Tibial artery (tissue), 4 donors: ENCODE measurements around the gene SCGB3A2.

Source experiments
- DNase-seq, 2 donors: peaks; one replicate each; pipeline ENCODE4 v3.0.0-alpha.2; 2019
- H3K27ac ChIP-seq, 2 donors: fragments of 200-600 bp; sonication (generic) in 1 of 2; 1 replicate in 1 of 2; 2 replicates in 1 of 2; pipeline ENCODE4 v1.5.1; 2018 to 2019; ENCODE audit warnings: mild to moderate bottlenecking in 1 of 2
- H3K27me3 ChIP-seq, 2 donors: fragments of 200-600 bp; sonication (generic) in 1 of 2; one replicate each; pipeline versions ENCODE4 v1.5.1 to v1.6.0; 2016 to 2019
- H3K36me3 ChIP-seq, 3 donors: fragments of 200-600 bp; sonication (generic) in 2 of 3; one replicate each; pipeline ENCODE4 v1.5.1; 2016 to 2019; ENCODE audit warnings: mild to moderate bottlenecking in 2 of 3
- H3K4me1 ChIP-seq, 4 donors: fragments of 200-600 bp; sonication (generic) in 2 of 4; 1 replicate in 3 of 4; 2 replicates in 1 of 4; pipeline ENCODE4 v1.5.1; 2016 to 2019
- H3K4me3 ChIP-seq, 2 donors: fragments of 200-600 bp; sonication (generic) in 1 of 2; 1 replicate in 1 of 2; 2 replicates in 1 of 2; pipeline ENCODE4 v1.5.1; 2018 to 2019; ENCODE audit warnings: mild to moderate bottlenecking in 2 of 2
- H3K9me3 ChIP-seq, 3 donors: fragments of 200-600 bp; sonication (generic) in 1 of 3; one replicate each; pipeline ENCODE4 v1.5.1; 2016 to 2019
- CTCF ChIP-seq, 2 experiments: fragments of 200-600 bp in 1 of 2; fragments of 450-650 bp in 1 of 2; IDR thresholded peaks; one replicate each; pipeline ENCODE4 v1.5.1; 2017 to 2019; ENCODE audit warnings: antibody characterized with exemption in 2 of 2, mild to moderate bottlenecking in 1 of 2, moderate library complexity in 1 of 2
- intact Hi-C: fragments of 100-400 bp; cut with DNase I; formaldehyde crosslinking; loops from one replicate; pipeline ENCODE4 v1.15.0; 2023; ENCODE audit warnings: low total_unique reads

Gene SCGB3A2

GRCh38 chr5:147920420-147921030, 42.0 kb downstream of the SCGB3A2 start:
- no peaks in the 10 kb centered on the region for H3K36me3 ChIP-seq
- intact Hi-C loops = no loop called here
- H3K4me3 ChIP-seq = no peak overlapping the region
- no peaks in the 10 kb centered on the region for H3K9me3 ChIP-seq
- H3K27ac ChIP-seq = no peak overlapping the region
- H3K4me1 ChIP-seq = no peaks in the 10 kb centered on the region
- no peaks in the 10 kb centered on the region for H3K27me3 ChIP-seq
- no peak for TF ChIP-seq CTCF (IDR thresholded peaks at IDR 0.05)
- no peak for DNase-seq

GRCh38 chr5:147921136-147921535, 42.6 kb downstream of the SCGB3A2 start:
- Histone ChIP-seq H3K27ac (no peak overlapping the region), H3K36me3 (no peaks in the 10 kb centered on the region), H3K27me3 (no peaks in the 10 kb centered on the region), H3K4me1 (no peaks in the 10 kb centered on the region), H3K4me3 (no peak overlapping the region), H3K9me3 (no peaks in the 10 kb centered on the region)
- TF ChIP-seq CTCF (IDR thresholded peaks at IDR 0.05) = no peak
- intact Hi-C loops = no loop called here
- no peak for DNase-seq

- TF ChIP-seq CTCF (IDR thresholded peaks at IDR 0.05) = no peak
- intact Hi-C loops = no loop called here
- no peaks in the 10 kb centered on the region for H3K9me3 ChIP-seq
Observed at GRCh38 chr5:147925020-147925419, 46.5 kb downstream of the SCGB3A2 start.

GRCh38 chr5:147927901-147928300, 49.4 kb downstream of the SCGB3A2 start:
- H3K36me3 ChIP-seq = no peaks in the 10 kb centered on the region
- H3K4me1 ChIP-seq = peaks cover 0 to 23% (median 0%) of the 10 kb centered on the region in 4 donors
- TF ChIP-seq CTCF (IDR thresholded peaks at IDR 0.05) = no peak
- H3K27ac ChIP-seq = no peak overlapping the region
- no peaks in the 10 kb centered on the region for H3K27me3 ChIP-seq
- intact Hi-C loops = no loop called here
- no peak for DNase-seq
- no peaks in the 10 kb centered on the region for H3K9me3 ChIP-seq
- H3K4me3 ChIP-seq = no peak overlapping the region

More at GRCh38 chr5:147925020-147925419, 46.5 kb downstream of the SCGB3A2 start:
- Histone ChIP-seq H3K27me3 (no peaks in the 10 kb centered on the region), H3K27ac (no peak overlapping the region), H3K4me3 (no peak overlapping the region), H3K4me1 (peaks cover 0 to 14% (median 0%) of the 10 kb centered on the region in 4 donors), H3K36me3 (no peaks in the 10 kb centered on the region)
- no peak for DNase-seq

GRCh38 chr5:147930769-147931168, 52.3 kb downstream of the SCGB3A2 start:
- H3K36me3 ChIP-seq = no peaks in the 10 kb centered on the region
- H3K4me1 ChIP-seq = peaks cover 0 to 23% (median 0%) of the 10 kb centered on the region in 4 donors
- no peaks in the 10 kb centered on the region for H3K9me3 ChIP-seq
- no peak for TF ChIP-seq CTCF (IDR thresholded peaks at IDR 0.05)
- no peak overlapping the region for H3K4me3 ChIP-seq
- H3K27me3 ChIP-seq = no peaks in the 10 kb centered on the region
- H3K27ac ChIP-seq = peak overlapping the region in 1 of 2 donors; percentile 13
- intact Hi-C loops = no loop called here
- no peak for DNase-seq
